Stomach (tissue), 4 donors: ENCODE results near the gene CINP.

Experiments used
- CTCF ChIP-seq, 7 experiments: fragments of 450-650 bp in 4 of 7; fragments of 200-600 bp in 3 of 7; sonication (generic) in 3 of 7; IDR thresholded peaks; one replicate each; pipeline ENCODE4 v1.5.1; 2016 to 2019; ENCODE audit warnings: antibody characterized with exemption in 7 of 7, control low read depth in 2 of 7, mild to moderate bottlenecking in 1 of 7
- POLR2A ChIP-seq, 4 donors: fragments of 450-650 bp; IDR thresholded peaks; one replicate each; pipeline ENCODE4 v1.6.1; 2016; ENCODE audit warnings: antibody characterized with exemption in 4 of 4, control low read depth in 2 of 4, mild to moderate bottlenecking in 1 of 4, moderate library complexity in 1 of 4
- POLR2AphosphoS5 ChIP-seq, 3 donors: sonication (generic); formaldehyde crosslinking; IDR thresholded peaks; one replicate each; pipeline ENCODE4 v1.6.1; 2016; ENCODE audit warnings: antibody characterized with exemption in 3 of 3

- no peak for TF ChIP-seq CTCF (IDR thresholded peaks at IDR 0.05)
- no peak for TF ChIP-seq POLR2A (IDR thresholded peaks at IDR 0.05)
- no peak for TF ChIP-seq POLR2AphosphoS5 (IDR thresholded peaks at IDR 0.05)
Measured at GRCh38 chr14:102303664-102304063, 59.0 kb downstream of the CINP start.
